CD4-positive, alpha-beta T cell treated with Interleukin-6 for 4 hours (primary cell): Measurements from ENCODE around the gene C1orf210.

Experiments
- DNase-seq: peaks from one replicate; pipeline ENCODE4 v3.0.0-alpha.2; 2020; ENCODE audit warnings: mixed read lengths

Gene C1orf210

DNA sequence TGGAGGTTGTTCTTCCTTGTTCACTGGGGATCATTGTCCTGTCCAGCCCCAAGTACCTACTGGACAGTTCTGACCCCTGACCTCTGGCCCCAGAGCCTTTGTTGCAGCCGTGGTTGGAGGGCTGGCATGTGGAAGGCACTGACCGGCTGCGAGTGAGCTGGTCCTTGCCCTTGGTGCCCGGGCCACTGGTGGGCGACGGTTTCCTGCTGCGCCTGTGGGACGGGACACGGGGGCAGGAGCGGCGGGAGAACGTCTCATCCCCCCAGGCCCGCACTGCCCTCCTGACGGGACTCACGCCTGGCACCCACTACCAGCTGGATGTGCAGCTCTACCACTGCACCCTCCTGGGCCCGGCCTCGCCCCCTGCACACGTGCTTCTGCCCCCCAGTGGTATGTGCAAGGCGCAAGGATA, 26.8 kb upstream of the C1orf210 start:
- DNase-seq: no peak

DNA sequence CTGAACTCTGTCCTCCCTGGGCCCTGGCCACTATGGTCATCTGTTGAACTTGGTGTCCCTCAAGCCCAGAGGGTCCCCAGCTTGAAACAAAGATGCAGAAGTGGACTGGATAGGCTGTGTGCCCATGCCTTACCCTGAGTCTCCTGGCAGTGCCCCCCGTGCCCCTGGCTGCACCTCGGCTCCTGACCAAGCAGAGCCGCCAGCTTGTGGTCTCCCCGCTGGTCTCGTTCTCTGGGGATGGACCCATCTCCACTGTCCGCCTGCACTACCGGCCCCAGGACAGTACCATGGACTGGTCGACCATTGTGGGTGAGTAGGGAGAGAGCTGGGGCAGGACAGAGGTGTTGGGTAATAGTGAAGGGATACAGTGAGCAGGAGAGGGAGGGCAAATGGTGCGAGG, 26.1 kb upstream of the C1orf210 start:
- no peak for DNase-seq

DNA sequence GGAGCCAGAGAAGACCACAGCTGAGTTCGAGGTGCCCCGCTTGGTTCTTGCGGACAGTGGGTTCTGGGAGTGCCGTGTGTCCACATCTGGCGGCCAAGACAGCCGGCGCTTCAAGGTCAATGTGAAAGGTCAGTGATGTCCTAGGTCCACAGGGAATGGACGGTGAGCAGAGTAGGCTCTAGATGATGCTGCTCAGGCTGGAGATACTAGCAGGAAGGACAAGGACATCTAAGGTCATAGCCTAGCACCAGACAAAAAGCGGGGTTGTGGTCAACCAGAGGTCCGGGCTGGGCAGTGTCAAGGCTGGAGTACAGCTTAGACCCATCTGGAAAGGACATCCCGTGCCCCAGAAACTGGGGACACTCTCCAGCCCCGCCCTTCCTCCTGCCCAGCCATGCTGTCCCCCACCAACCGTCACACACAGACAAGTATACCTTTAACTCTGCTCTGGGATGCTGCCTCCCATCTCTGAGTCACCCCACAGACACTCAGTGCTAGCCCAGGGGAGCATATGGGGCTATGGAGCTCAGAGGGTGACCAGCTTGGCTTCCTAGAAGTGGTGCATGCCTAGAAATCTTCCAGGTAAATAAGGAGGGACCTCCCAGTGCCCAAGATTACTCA, 24.1 kb upstream of the C1orf210 start:
- DNase-seq: no peak

DNA sequence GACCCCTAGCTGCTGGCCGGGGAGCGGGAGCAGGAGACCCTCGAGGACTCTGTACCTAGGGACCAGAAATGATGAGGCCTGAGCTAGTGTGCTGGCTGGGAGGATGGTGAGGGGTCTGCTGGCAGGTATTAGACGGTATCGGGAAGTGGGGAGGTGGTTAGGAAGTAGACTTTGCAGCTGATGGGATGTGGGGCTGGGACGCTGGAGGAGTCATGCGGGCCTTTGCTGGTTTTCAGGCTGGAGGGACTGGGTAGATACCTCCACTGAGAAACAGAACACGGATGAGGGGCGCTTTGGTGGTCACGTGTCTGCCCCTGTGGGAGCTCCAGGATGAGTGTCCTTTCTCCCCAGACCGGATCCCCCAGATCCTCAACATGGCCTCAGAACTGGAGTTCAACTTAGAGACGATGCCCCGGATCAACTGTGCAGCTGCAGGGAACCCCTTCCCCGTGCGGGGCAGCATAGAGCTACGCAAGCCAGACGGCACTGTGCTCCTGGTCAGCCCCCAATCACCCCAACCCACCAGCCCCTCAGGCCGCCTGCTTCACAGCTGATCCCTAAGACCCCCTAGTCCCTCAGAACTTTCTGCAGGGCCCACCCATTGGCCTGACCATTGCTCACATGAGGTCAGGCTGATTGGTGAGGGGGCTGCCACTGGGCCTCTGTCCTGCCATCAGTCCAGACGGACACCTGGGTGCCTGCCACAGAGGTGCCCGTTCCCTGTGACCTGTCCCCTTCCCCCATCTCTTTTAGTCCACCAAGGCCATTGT, 23.4 kb upstream of the C1orf210 start:
- no peak for DNase-seq

DNA sequence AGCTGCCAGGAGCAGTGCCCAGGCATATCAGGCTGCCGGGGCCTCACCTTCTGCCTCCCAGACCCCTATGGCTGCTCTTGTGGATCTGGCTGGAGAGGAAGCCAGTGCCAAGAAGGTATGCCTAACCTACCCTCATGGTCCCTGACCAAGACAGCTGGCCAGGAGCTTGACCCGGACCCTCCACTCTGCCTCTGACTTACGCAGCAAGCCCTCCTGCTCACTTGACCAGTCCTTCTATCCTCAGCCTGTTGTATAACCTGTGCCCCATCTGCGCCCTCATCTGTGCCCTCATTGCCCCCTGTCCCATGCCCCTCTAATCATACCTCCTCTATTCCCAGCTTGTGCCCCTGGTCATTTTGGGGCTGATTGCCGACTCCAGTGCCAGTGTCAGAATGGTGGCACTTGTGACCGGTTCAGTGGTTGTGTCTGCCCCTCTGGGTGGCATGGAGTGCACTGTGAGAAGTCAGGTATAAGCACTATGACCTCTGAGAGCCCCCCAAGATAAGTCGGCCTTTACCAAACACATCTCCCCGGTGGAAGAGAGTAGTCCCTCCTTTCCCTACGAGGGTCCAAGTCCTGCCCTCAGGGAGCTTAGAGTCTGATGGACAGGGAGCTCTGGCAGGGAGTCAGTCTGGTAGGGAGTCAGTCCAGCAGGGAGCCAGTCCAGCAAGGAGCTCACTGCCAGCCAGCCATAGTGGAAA, 22.2 kb upstream of the C1orf210 start:
- no peak for DNase-seq

DNA sequence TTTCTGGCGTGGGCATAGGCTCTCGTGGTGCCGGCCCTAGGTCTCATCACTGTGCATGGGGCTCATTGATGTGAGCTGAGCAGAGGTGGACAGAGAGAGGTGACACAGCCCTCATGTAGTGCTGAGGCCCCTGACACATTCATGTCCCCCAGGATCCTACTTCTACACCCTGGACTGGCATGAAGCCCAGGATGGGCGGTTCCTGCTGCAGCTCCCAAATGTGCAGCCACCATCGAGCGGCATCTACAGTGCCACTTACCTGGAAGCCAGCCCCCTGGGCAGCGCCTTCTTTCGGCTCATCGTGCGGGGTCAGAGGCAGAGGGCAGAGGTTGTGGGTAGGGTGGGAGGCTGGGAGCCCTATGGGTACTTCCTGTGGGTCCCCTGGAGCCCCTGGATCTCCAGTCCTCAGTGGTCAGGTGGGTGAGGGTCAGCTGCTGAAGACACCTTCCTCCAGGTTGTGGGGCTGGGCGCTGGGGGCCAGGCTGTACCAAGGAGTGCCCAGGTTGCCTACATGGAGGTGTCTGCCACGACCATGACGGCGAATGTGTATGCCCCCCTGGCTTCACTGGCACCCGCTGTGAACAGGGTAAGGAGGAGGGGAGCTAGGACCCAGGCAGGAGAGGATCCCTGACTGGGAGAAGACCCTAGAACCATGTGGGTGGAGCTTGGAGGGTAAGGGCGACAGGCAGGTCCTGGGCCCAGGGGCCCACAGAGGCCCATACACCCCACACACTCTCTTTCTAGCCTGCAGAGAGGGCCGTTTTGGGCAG, 21.5 kb upstream of the C1orf210 start:
- DNase-seq: no peak

DNA sequence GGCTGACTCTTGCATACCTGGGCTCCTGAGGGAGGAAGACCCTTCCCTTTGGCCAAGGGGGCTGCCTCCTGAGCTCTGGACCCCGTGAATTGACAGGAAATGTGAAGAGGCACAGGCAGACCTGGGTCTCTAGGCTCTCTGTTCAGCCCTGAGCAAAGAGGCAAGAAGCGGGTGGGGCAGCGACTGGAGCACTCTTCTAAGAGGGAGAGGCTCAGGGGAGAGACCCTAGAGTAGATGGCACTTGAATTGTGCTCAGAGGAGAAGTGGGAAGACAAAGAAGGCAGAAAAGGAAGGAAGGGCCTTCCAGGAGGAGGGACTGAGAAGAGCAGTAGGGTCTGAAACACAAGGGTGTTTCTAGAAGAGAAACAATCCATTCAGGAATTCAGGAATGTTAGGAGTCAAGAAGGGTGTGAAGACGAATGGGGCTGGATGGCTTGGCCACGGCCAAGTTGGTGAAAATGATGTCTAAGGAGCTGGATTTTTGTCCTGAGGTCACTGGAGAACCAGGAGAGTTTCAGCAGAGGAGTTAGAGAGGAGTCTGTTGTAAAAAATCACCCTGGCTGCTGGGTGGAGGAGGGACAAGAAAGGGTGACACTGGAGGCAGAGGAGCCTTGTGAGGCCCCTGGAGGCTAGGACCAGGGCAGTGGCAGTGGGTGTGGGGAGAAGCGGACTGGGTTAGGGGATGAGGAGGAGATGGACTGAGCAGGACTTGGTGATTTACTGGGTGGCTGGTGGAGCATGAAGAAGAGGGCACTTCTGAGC, 20.7 kb upstream of the C1orf210 start:
- DNase-seq: no peak

DNA sequence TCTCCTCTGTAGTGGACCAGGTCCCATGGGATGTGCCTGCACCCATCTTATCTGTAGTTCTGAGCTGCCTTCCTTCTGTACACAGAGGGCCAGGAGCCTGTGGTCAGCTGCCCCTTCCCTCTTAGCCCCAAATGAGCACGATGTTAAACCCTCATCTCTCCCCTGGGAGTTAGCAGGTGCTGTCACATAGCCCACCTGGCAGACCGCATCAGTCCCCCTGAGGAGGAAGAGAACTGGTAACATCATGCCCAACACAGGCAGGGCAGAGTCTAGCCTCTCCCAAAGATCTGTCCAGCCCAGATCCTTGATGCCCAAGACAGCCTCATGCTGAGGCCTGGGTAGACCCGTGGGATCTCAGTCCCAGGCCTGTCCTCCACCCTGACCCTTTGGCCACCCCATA, 20.1 kb upstream of the C1orf210 start:
- DNase-seq: no peak

DNA sequence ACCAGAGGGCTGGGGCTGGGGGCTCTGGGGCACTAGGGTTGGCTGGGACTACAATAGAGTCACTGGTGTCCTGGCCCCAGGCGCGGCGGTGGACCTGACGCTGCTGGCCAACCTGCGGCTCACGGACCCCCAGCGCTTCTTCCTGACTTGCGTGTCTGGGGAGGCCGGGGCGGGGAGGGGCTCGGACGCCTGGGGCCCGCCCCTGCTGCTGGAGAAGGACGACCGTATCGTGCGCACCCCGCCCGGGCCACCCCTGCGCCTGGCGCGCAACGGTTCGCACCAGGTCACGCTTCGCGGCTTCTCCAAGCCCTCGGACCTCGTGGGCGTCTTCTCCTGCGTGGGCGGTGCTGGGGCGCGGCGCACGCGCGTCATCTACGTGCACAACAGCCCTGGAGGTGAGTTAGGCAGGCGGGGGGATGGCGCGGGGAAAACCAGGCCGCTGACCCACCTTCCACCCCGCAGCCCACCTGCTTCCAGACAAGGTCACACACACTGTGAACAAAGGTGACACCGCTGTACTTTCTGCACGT, 19.5 kb upstream of the C1orf210 start:
- no peak for DNase-seq

DNA sequence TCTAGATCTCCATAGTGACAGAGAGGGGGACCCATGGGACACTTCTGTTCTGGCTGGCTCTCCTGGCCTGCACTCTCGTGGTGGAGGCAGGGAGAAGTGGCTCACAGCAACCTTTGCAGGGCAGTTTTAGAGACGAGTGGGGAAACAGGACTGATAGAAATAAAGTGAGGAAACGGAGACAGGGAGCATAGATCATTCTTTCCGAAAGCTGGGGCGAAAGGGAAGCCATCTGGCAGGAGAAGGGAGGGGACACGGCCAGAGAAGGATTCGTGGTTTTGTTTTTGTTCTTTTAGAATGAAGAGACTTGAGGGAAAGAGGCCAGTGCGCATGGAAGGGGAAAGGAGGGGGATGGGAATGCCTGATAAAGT, 18.9 kb upstream of the C1orf210 start:
- DNase-seq: no peak

DNA sequence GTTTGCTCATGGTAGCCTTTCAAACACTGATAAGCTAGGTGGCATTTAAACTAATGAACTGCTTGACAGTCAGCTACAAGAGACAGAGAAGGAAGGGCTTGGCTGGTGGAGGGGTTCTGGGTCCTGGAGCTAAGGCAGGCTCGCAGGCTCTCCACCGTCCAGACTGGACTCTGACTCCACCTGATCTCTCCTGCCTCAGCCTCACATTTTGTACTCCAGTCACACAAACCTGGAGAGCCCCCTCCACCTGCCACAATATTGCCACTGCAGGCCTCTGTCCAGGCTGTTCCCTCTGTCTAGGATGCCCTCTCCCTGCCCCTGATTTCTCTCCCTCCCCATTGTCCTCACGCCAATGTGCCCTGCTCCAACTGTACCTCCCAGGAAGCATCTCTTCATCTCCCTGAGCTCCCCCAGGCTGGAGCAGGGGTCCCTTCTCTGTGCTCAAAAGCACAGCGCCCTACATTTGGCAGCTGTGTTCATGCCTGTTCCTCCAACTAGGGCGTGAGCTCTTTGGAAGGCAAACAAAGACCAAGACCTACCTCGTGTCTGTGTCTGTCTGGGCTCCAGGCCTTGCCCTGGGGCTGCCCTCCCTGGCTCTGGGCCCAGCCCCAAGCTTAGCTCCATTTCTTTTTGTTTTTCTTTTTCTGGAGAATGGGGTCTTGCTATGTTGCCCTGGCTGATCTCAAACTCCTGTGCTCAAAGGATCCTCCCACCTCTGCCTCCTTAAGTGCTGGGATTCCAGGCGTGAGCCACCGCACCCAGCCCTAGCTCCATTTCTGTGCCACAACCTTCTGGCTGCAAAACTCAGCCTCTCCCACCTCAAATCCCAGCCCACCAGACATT, 18.3 kb upstream of the C1orf210 start:
- DNase-seq: no peak

DNA sequence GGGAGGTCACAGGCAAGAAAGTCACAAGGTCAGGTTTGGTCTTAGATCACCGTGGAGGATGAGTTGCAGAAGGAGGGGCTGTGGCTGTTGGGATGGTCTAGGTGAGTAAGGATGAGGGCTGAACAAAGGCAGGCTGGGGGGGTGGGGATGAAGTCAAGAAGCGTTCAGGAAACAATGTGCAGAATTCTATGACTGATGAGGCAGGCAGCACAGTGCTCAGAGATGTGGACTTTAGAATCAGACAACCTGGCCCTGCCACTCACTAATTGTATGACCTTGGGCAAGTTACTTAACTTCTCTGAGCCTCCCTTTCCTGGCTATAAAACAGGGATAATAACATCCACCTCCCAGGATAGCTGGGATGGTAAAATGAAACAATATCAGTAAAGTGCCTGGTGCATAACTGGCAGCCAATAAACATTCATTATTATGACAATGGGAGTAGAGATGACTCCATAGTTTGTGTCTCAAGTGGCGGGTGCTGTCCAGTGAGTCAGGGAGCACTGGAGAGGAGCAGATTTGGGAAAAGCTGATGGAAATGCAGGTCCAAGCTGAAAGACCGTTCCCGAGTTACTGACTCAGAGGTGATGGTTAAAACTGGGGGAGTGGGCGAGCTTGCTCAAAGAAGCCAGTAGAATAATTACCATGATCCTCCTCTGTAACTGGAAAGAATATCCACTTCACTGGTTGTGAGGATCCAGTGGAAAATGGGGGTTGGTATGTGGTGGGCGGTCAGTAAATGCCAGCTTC, 17.5 kb upstream of the C1orf210 start:
- DNase-seq: no peak

DNA sequence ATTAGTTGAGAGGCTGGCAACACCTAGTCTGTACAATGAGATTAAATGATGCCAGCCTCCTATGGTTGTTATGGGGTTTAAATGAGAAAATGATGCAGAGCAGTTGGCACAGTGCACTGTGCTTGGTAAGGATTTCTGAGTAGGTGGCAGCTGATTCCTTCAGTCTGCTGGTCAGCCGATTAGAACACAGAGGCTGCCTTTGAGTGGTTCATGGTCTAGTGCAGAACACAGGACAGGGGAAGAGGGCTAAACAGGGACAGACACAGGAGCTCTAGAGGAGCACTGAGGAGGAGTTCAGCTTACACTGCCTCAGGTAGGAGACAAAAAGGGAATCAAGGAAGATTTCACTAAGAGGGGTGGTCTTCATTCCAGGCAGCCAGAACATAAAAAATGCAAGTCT, 16.8 kb upstream of the C1orf210 start:
- DNase-seq: no peak

DNA sequence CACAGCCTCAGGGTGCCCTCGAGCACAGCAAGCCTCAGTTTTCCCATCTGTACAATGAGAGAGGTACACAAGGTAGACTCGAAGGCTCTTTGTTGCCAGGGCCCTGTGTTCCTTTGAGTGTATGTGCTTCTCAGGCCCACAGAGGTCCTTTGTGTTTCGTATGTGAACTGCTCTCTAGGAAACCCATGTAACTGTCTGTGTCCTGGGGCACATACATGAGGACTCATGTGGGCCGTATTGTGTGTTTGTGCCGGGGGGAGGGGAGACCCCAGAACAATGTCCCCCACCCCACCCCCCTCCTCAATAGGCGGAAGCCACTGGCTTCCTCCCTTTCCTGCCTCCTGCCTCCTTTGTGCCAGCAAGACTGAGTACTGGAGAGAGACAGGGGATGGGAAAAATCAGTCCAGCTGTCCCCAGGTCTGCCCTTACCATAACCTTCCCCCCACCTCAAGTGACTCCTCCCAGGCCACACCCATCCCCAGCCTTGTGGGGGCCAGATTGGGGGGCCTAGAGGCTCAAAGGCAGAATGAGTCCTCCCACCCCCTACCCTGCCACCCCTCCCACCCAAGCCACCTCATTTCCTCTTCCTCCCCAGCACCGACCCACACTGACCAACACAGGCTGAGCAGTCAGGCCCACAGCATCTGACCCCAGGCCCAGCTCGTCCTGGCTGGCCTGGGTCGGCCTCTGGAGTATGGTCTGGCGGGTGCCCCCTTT, 15.2 kb upstream of the C1orf210 start, which contains the start of gene TIE1:
Gene TIE1, plus strand, starts transcription at position 605 of the 717 bp plus-strand sequence. Its CDS starts 90 bp downstream, at position 695.
- no peak for DNase-seq

DNA sequence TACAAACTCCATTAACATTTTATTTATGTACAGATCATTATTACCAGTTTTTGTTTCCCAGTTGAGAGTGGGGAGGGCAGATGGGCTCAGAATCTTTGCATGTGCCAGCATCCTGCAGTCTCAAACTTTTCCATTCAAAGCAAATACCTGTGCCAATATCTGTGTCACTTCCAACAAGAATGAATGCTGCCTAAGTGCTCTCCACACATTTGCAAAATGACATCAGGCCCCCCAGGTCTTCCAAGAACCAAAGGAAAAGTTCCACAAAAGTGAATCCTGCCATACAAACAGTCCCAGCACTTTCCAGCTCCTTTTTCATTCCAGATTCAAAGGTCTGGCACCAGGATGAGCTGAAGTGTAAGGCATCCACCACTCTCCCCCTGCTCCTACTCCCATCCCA, 13.7 kb upstream of the C1orf210 start:
- no peak for DNase-seq

DNA sequence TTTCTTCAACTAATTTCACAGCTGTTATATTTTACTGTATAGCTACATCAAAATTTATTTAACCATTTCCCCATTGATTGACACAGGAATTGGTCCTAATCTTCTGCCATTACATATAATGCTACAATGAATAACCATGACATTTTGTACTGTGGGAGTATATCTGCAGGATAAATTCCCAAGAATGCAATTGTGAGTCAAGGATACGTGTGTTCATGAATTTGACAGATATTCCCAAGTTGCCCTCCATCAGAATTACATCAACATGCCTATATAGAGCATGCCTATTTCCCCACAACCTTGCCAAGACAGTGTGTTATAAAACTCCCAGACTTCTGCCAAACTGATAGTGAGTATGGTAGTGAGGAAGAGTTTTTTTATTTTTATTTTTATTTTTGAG, 12.7 kb upstream of the C1orf210 start:
- no peak for DNase-seq

DNA sequence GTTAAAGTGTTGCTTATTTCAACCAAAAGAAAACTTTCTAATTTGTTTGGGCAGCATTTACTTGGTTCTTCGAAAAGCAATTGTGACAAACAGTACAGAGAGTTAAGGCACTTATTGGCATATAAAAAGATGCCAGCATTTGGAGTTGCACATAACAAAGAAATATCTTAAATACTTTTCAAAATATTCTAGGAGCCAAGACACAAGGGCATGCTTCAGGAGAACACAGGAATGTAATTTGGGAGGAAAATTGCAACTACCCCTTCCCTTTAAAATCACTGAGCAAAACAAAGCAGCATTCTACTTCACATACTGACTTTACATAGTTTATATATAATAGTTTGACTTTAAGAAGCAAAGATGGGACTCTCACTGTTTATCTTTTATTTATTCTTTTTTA, 10.8 kb upstream of the C1orf210 start:
- no peak for DNase-seq

DNA sequence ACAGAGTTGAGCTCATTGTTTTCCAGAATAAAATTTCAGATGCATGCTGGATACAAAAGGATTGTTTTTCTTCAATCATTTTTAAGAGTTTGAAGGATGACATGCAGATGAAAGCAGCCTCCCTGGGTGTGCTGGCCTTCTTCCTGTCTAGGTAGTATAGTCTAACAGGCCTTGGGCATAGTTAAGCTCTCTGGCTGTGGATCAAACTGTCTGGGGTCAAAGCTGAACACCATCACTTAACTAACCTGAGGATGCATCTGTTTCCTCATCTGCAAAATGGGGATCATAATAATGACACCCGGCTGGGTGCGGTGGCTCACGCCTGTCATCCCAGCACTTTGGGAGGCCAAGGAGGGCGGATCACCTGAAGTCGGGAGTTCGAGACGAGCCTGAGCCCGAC, 9.4 kb upstream of the C1orf210 start:
- peak; percentile 11 for DNase-seq

DNA sequence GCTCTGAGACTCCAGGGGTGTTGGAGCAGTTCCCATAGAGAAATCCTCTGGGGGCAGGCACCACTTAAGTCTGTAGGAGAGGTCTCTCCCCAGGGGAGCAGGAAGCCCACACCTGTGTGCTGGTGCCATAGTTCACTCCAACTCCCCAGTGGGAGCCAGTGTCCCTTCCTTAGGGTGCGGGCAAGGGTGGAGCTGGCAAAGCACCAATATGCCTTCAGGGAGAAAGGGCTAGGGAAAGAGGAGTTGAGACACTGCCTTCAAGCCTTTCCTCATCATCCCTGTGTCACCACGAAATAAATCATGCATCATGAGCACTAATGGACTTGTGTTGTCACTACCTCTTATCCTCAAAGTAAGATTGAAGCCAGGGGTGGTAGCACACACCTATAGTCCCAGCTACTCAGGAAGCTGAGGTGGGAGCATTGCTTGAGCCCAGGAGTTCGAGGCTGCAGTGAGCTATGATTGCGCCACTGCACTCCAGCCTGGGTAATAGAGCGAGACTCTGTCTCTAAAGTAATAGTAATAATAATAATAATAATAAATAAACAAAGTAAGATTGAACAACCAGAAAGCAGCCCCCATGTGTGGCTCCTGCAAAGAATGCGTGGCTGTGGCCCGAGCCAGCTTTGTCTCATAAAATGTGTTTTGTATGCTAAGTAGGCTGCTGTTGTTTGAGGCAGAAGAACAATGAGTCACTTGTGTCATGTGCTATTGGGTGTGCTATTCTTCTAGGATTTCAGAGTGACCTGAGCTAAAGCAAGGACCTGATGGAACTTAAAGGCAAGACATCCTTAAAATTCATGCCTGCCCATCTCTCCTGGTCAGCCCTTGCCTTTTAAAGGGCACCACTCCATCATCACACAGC, 8.7 kb upstream of the C1orf210 start:
- DNase-seq: no peak
